Naive thymus-derived CD4-positive, alpha-beta T cell (primary cell): ENCODE data around the gene NR1I3. TPM values are rescaled to one million over a fixed set of nuclear protein-coding genes. Genes with fewer than 3 reads are reported as not detected.

Source experiments
- ATAC-seq: fragments of 150-1000 bp; cut with Tn5 transposase; 2 replicates; pipeline ENCODE4 v1.10.0; 2021; ENCODE audit warnings: mild to moderate bottlenecking, moderate library complexity
- CTCF ChIA-PET: fragments of 350-600 bp; sonication (Branson Sonifier 250); formaldehyde crosslinking; loops from one replicate; lab custom pipeline; 2021; ENCODE audit warnings: antibody characterized with exemption; lab: Charles Lee
- POLR2A ChIA-PET: fragments of 350-600 bp; sonication (Branson Sonifier 250); formaldehyde crosslinking; loops from one replicate; lab custom pipeline; 2021; ENCODE audit warnings: antibody characterized with exemption, inconsistent platforms; lab: Charles Lee
- DNase-seq, 9 donors: peaks; one replicate each; pipeline versions ENCODE4 v3.0.0 to v3.0.0-alpha.2; 2020 to 2022; ENCODE audit warnings: mixed read lengths in 1 of 9
- H3K27ac ChIP-seq: one replicate; pipeline ENCODE4 v1.7.0; 2013; ENCODE audit warnings: mild to moderate bottlenecking, low read depth, low read length, moderate library complexity
- H3K27me3 ChIP-seq, 2 donors: one replicate each; pipeline ENCODE4 v1.7.0; 2013; ENCODE audit warnings: low read length in 2 of 2, mild to moderate bottlenecking in 2 of 2, moderate library complexity in 2 of 2; ENCODE audit not compliant: control insufficient read depth in 2 of 2, insufficient read depth in 2 of 2
- H3K36me3 ChIP-seq, 3 experiments: 1 replicate in 2 of 3; 2 replicates in 1 of 3; pipeline ENCODE4 v1.7.0; 2013; ENCODE audit warnings: low read length in 3 of 3, mild to moderate bottlenecking in 3 of 3, moderate library complexity in 1 of 3; ENCODE audit not compliant: insufficient read depth in 3 of 3, control insufficient read depth in 2 of 3
- H3K4me1 ChIP-seq, 2 donors: one replicate each; pipeline ENCODE4 v1.7.0; 2013; ENCODE audit warnings: low read length in 2 of 2, mild to moderate bottlenecking in 2 of 2, moderate library complexity in 1 of 2; ENCODE audit not compliant: control insufficient read depth in 2 of 2, insufficient read depth in 2 of 2
- H3K4me3 ChIP-seq: 2 replicates; pipeline ENCODE4 v1.7.0; 2013; ENCODE audit warnings: mild to moderate bottlenecking, low read length
- H3K9me3 ChIP-seq, 3 experiments: 1 replicate in 2 of 3; 2 replicates in 1 of 3; pipeline ENCODE4 v1.7.0; 2013; ENCODE audit warnings: low read length in 3 of 3; ENCODE audit not compliant: control insufficient read depth in 2 of 3
- H3K27ac Mint-ChIP-seq, 9 donors: one replicate each; pipeline ENCODE4 v1.8.0; 2020 to 2022; ENCODE audit warnings: mixed read lengths in 9 of 9, mild to moderate bottlenecking in 8 of 9, moderate library complexity in 5 of 9, inconsistent platforms in 2 of 9
- H3K27me3 Mint-ChIP-seq, 5 donors: one replicate each; pipeline ENCODE4 v1.8.0; 2021 to 2022; ENCODE audit warnings: mixed read lengths in 5 of 5, mild to moderate bottlenecking in 1 of 5
- H3K36me3 Mint-ChIP-seq, 5 donors: one replicate each; pipeline ENCODE4 v1.8.0; 2020 to 2022; ENCODE audit warnings: mixed read lengths in 5 of 5, mild to moderate bottlenecking in 3 of 5, inconsistent platforms in 1 of 5
- H3K4me1 Mint-ChIP-seq, 7 donors: one replicate each; pipeline ENCODE4 v1.8.0; 2020 to 2022; ENCODE audit warnings: mixed read lengths in 7 of 7, mild to moderate bottlenecking in 3 of 7, inconsistent platforms in 1 of 7
- H3K4me3 Mint-ChIP-seq, 10 donors: one replicate each; pipeline ENCODE4 v1.8.0; 2020 to 2022; ENCODE audit warnings: mild to moderate bottlenecking in 10 of 10, mixed read lengths in 10 of 10, moderate library complexity in 6 of 10, inconsistent platforms in 2 of 10
- H3K9me3 Mint-ChIP-seq, 11 donors: one replicate each; pipeline ENCODE4 v1.8.0; 2020 to 2022; ENCODE audit warnings: mixed read lengths in 11 of 11, mild to moderate bottlenecking in 4 of 11, inconsistent platforms in 1 of 11, moderate library complexity in 1 of 11
- intact Hi-C, 2 donors: fragments of 100-400 bp; cut with micrococcal nuclease; formaldehyde crosslinking; loops; one replicate each; pipeline ENCODE4 v1.15.1; 2023
- polyA plus RNA-seq, 2 donors: library from polyadenylated mRNA; unstranded; fragments of 300-500 nt; fragmentation: Illumina TruSeq; gene quantifications; one replicate each; pipeline ENCODE4 v1.2.3, GENCODE V29; 2021
- total RNA-seq, 6 experiments: library from RNA in 5 of 6; stranded (reverse) in 5 of 6; gene quantifications; 1 replicate in 5 of 6; 2 replicates in 1 of 6; pipeline ENCODE4 v1.2.3 and lab custom pipeline; 2021 to 2026

Gene NR1I3
- total and polyA plus RNA-seq, 7 experiments from 2014 or later: not detected

DNA sequence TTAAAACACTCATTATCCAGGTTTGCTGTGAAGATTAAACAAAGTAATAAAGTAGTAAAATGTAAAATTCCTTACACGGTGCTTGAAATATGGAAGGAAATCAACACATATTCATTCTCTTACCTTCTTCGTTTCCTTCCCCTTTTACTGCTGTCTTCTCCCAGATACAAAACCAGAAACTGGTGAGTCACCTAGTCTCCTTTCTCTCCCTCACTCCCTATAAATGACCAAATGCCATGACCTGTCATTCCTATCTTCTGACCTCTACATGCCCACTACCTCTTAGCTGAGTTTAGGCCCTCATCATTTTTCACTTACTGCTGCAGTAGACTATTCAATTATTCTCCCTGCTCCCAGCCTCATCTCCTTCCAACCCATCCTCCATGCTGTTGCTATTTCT lies 4.3 kb upstream of the NR1I3 start:
- Histone ChIP-seq H3K27ac (no peak overlapping the region), H3K4me1 (no peaks in the 10 kb centered on the region)
- CTCF ChIA-PET: no interaction called here

DNA sequence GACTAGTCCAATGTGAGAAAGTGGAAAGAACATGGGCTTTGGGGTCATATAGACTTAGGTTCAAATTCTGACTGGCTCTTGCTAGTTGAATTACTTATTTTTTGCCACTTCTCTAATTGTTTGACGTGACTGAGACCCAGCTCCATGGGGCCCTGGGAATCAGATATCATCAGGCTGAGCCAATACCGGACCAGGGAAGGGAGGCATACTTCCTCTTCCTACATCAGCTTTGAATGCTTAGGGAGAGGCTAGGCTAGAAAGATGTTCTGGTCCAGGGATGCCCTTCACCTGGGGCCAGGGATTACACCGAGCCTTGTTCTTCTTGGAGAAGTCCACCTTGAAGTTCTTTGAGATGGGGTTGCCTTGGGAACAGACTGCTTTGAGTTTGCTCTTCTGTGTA lies 3.7 kb upstream of the NR1I3 start:
- H3K36me3 Mint-ChIP-seq: peaks cover 0 to 5% (median 0%) of the 10 kb centered on the region in 5 donors
- H3K4me3 ChIP-seq: no peak overlapping the region
- no peaks in the 10 kb centered on the region for H3K36me3 ChIP-seq
- H3K4me1 Mint-ChIP-seq: peaks cover 0 to 1% (median 0%) of the 10 kb centered on the region in 7 donors
- no peak overlapping the region for H3K4me3 Mint-ChIP-seq
- H3K27ac Mint-ChIP-seq: no peak overlapping the region
- intact Hi-C loops: no loop called here
- no peak overlapping the region for H3K27ac ChIP-seq
- H3K9me3 Mint-ChIP-seq: peaks cover 0 to 1% (median 0%) of the 10 kb centered on the region in 11 donors
- CTCF ChIA-PET: no interaction called here
- no peaks in the 10 kb centered on the region for H3K9me3 ChIP-seq
- POLR2A ChIA-PET: no interaction called here
- H3K27me3 ChIP-seq: no peaks in the 10 kb centered on the region
- no peak for ATAC-seq
- H3K4me1 ChIP-seq: no peaks in the 10 kb centered on the region
- no peak for DNase-seq
- peaks cover 0 to 14% (median 9%) of the 10 kb centered on the region in 5 donors for H3K27me3 Mint-ChIP-seq

More for the DNA sequence above, 4.3 kb upstream of the NR1I3 start:
- DNase-seq (no peak), ATAC-seq (peak; percentile 31)
- POLR2A ChIA-PET: no interaction called here
- no peaks in the 10 kb centered on the region for H3K36me3 ChIP-seq
- H3K4me1 Mint-ChIP-seq: peaks cover 0 to 1% (median 0%) of the 10 kb centered on the region in 7 donors
- H3K27me3 ChIP-seq: no peaks in the 10 kb centered on the region
- H3K36me3 Mint-ChIP-seq: peaks cover 0 to 5% (median 0%) of the 10 kb centered on the region in 5 donors
- H3K4me3 ChIP-seq: no peak overlapping the region
- intact Hi-C loops: no loop called here
- peaks cover 0 to 14% (median 9%) of the 10 kb centered on the region in 5 donors for H3K27me3 Mint-ChIP-seq
- H3K27ac Mint-ChIP-seq: no peak overlapping the region
- peaks cover 0 to 1% (median 0%) of the 10 kb centered on the region in 11 donors for H3K9me3 Mint-ChIP-seq
- no peak overlapping the region for H3K4me3 Mint-ChIP-seq
- no peaks in the 10 kb centered on the region for H3K9me3 ChIP-seq

DNA sequence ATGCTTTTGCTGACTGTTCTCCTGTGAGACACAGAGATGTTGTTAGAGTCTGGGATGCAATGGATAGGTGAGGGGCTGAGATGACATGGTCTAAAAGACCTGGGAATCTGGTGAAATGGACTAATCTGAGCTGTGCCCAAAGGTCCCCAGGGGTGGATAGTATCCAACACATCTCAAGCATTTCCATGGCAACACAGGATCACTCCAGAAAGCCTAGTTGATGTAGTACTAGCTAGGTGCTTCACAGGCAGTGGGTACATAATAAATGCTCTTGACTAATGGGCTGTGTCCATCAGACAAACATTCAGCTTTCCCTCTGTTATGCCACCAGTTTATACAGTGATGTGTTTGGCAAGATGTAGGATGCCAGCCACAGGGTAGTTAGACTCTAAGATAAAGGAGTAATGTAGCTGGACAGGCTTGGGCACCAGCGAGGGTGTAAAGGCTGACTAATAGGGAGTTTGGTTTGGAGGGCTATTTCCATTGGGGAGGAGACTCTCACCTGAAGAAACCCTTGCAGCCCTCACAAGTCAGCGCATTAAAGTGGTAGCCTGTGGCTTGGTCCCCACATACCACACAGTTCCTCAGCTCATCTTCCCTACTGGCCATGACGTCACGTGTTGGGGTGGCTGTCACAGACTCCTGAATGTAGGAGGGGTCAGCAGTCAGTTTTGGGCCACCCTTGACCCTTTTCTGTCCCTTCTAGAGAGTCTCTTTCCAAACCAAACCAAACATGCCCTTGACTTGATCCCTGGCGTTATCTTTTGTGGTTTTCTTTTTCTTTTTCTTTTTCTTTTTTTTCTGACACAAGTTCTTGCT lies 1.8 kb downstream of the NR1I3 start:
- Histone ChIP-seq H3K4me1 (no peaks in the 10 kb centered on the region), H3K4me3 (no peak overlapping the region), H3K9me3 (no peaks in the 10 kb centered on the region), H3K27me3 (no peaks in the 10 kb centered on the region), H3K36me3 (no peaks in the 10 kb centered on the region), H3K27ac (no peak overlapping the region)
- Mint-ChIP-seq H3K9me3 (no peaks in the 10 kb centered on the region), H3K27me3 (peaks cover 0 to 9% (median 0%) of the 10 kb centered on the region in 5 donors), H3K36me3 (no peaks in the 10 kb centered on the region), H3K4me3 (no peak overlapping the region), H3K27ac (no peak overlapping the region), H3K4me1 (peaks cover 0 to 1% (median 0%) of the 10 kb centered on the region in 7 donors)
- ATAC-seq (peak; percentile 4), DNase-seq (no peak)
- POLR2A ChIA-PET: interaction anchor here (0.6 kb wide), 1 partner anchor 107 kb away, joined by 6 read pairs; no protein-coding TSS in a partner anchor
- CTCF ChIA-PET: interaction anchor here (2.2 kb wide), 1 partner anchor 10 kb away, joined by 10 read pairs; the partner anchor contains the start of gene TOMM40L
- intact Hi-C loops: no loop called here

DNA sequence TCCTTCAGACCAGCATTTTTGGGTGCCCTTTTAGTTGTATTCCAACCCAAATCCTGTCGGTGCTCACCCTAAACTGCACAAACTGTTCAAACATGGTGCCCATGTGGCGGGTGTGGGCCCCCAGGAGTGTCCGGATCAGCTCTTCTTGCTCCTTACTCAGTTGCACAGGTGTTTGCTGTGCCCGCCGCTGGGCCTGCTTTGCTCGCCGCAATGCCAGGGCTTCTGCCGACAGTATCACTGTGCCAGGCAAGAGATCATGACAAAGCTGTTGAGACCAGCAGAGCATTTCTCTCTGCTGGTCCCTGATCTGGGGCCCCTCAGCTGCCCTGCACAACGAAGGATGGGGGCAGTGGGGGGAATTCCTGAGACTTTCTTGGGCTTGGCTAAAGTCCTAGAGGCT lies 4.9 kb downstream of the NR1I3 start:
- intact Hi-C loops: no loop called here
- DNase-seq (no peak), ATAC-seq (no peak)
- Histone ChIP-seq H3K36me3 (peaks cover 0 to 26% (median 0%) of the 10 kb centered on the region in 3 experiments), H3K27ac (no peak overlapping the region), H3K27me3 (no peaks in the 10 kb centered on the region), H3K4me3 (no peak overlapping the region), H3K4me1 (no peaks in the 10 kb centered on the region), H3K9me3 (no peaks in the 10 kb centered on the region)
- H3K27me3 Mint-ChIP-seq: no peaks in the 10 kb centered on the region
- no peaks in the 10 kb centered on the region for H3K9me3 Mint-ChIP-seq
- CTCF ChIA-PET: interaction anchor here (8.2 kb wide), 1 partner anchor 151 kb away, joined by 91 read pairs; no protein-coding TSS in a partner anchor
- H3K4me3 Mint-ChIP-seq: no peak overlapping the region
- H3K36me3 Mint-ChIP-seq: peaks cover 0 to 7% (median 3%) of the 10 kb centered on the region in 5 donors
- peak overlapping the region in 2 of 9 donors; percentile 19 to 26 for H3K27ac Mint-ChIP-seq
- POLR2A ChIA-PET: no interaction called here
- peaks cover 0 to 6% (median 5%) of the 10 kb centered on the region in 7 donors for H3K4me1 Mint-ChIP-seq

DNA sequence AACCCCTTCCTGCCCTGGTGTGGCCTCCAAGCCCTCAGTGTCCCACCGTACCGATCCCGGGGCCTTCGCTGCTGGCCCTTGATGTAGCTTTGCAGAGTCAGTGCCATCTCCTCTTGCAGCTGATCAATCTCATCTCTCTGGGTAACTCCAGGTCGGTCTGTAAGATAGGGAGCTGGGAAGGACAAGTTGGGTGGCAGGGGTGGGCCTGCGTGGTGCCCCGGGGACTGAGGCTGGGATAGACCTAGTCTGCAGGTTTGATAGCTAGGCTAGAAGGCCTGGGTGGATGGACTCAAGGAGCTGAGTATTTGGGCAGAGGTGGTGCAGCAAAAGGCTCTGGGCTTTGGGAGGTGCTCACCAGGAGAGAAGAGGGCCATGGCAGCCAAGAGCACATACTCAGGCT lies 7.2 kb downstream of the NR1I3 start:
- CTCF ChIA-PET: interaction anchor here (0.6 to 8.2 kb wide), 12 partner anchors 8 to 154 kb away, joined by 3 to 91 read pairs (median 4); partner anchors contain the start of genes NDUFS2 and SDHC

DNA sequence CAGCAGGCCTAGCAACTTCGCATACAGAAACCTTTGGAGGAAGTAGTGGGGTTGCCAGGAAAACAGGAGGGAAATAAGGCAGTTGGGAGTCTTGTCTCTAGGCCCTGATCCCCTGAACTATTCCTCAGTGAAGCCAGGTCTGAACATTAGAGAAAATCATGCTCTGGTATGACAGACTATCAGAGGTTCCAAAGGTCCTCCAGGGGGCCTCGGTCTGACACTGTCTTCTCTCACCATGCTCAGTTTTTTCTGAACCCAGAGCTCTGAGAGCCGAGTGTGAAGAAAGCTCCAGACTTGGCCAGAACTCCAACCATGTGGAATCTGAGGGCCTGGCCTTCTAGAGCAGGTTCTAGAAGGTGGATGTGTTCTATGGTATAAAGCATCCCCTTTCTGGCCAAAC lies 8.1 kb downstream of the NR1I3 start:
- CTCF ChIA-PET: interaction anchor here (0.5 to 8.2 kb wide), 11 partner anchors 11 to 154 kb away, joined by 3 to 91 read pairs (median 3); partner anchors contain the start of genes NDUFS2 and SDHC
- peaks cover 8 to 24% of the 10 kb centered on the region in 2 donors for H3K4me1 ChIP-seq
- POLR2A ChIA-PET: interaction anchor here (0.5 to 16.8 kb wide), 4 partner anchors 31 to 84 kb away, joined by 3 to 508 read pairs (median 8); partner anchors contain the start of genes ADAMTS4, NDUFS2 and SDHC
- no peak overlapping the region for H3K27ac ChIP-seq
- ATAC-seq (no peak), DNase-seq (no peak)
- Mint-ChIP-seq H3K4me1 (peaks cover 19 to 37% (median 32%) of the 10 kb centered on the region in 7 donors), H3K36me3 (peaks cover 0 to 13% (median 3%) of the 10 kb centered on the region in 5 donors), H3K4me3 (no peak overlapping the region), H3K27me3 (no peaks in the 10 kb centered on the region), H3K9me3 (no peaks in the 10 kb centered on the region), H3K27ac (peak overlapping the region in 5 of 9 donors; percentile 18 to 67 (median 34))
- H3K4me3 ChIP-seq: no peak overlapping the region
- no peaks in the 10 kb centered on the region for H3K9me3 ChIP-seq
- no peaks in the 10 kb centered on the region for H3K27me3 ChIP-seq
- intact Hi-C loops: loop anchor here (5.0 to 10.0 kb wide), 5 partner anchors 137 to 965 kb away; partner anchors contain the start of genes CFAP126 (in 1 of the 2), DCAF8 (in 1 of the 2) and USF1 (in 1 of the 2)
- H3K36me3 ChIP-seq: peaks cover 0 to 26% (median 0%) of the 10 kb centered on the region in 3 experiments

More for the DNA sequence above, 7.2 kb downstream of the NR1I3 start:
- no peaks in the 10 kb centered on the region for H3K27me3 Mint-ChIP-seq
- H3K4me3 Mint-ChIP-seq: no peak overlapping the region
- peaks cover 0 to 13% (median 3%) of the 10 kb centered on the region in 5 donors for H3K36me3 Mint-ChIP-seq
- POLR2A ChIA-PET: interaction anchor here (1.6 to 16.8 kb wide), 2 partner anchors 31 to 83 kb away, joined by 10 to 508 read pairs; partner anchors contain the start of genes ADAMTS4, NDUFS2 and SDHC
- no peaks in the 10 kb centered on the region for H3K9me3 ChIP-seq
- no peaks in the 10 kb centered on the region for H3K9me3 Mint-ChIP-seq
- H3K27me3 ChIP-seq: no peaks in the 10 kb centered on the region
- no peak overlapping the region for H3K27ac ChIP-seq
- intact Hi-C loops: no loop called here
- peaks cover 13 to 29% (median 25%) of the 10 kb centered on the region in 7 donors for H3K4me1 Mint-ChIP-seq
- ATAC-seq: no peak
- no peak overlapping the region for H3K4me3 ChIP-seq
- peak overlapping the region in 2 of 9 donors; percentile 48 to 74 for H3K27ac Mint-ChIP-seq
- H3K4me1 ChIP-seq: peaks cover 8 to 17% of the 10 kb centered on the region in 2 donors
- DNase-seq: no peak
- H3K36me3 ChIP-seq: peaks cover 0 to 26% (median 0%) of the 10 kb centered on the region in 3 experiments
